RWPE1 (cell line): ENCODE data around the gene TENM4.

Experiments
- CTCF ChIA-PET: fragments of 350-600 bp; sonication (Branson Sonifier 250); formaldehyde crosslinking; extraction: SDS; loops from one replicate; lab custom pipeline; 2021; lab: Yijun Ruan, JAX
- POLR2A ChIA-PET: fragments of 400-600 bp; formaldehyde crosslinking; extraction: SDS; loops from one replicate; lab custom pipeline; 2020; ENCODE audit warnings: antibody characterized with exemption; ENCODE audit not compliant: low non-redundant PET; lab: Yijun Ruan, JAX
- DNase-seq: peaks from one replicate; pipeline ENCODE4 v3.0.0; 2012; ENCODE audit warnings: low spot score
- H3K27ac ChIP-seq: fragments of 450-650 bp; 2 replicates; pipeline ENCODE4 v1.5.1; 2017
- TF ChIP-seq, protein P1 (sequence below): fragments of 450-650 bp; conservative IDR thresholded peaks from 2 replicates; pipeline ENCODE4 v1.5.1; 2017; ENCODE audit warnings: low read depth, mild to moderate bottlenecking

The TENM4 gene

DNA sequence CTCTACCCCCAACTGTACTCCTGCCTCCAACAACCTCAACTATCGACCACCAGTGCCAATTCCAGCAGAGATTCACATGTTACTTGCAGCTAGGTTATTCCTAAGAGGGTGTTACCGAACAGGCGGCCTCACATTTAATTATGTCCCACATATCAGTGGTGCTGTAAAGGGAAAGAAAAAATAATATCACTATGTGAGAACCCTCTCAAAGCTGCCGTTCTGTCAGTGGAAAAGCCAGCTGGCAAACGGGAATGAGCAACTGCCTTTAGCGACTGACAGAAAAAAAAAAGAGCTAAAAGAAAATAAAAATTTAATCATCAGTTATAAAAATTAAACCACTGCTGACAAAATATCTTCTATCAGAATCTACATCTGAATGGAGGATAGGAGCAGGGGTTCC, 595.3 kb downstream of the TENM4 start:
- TF ChIP-seq, protein P1, sequence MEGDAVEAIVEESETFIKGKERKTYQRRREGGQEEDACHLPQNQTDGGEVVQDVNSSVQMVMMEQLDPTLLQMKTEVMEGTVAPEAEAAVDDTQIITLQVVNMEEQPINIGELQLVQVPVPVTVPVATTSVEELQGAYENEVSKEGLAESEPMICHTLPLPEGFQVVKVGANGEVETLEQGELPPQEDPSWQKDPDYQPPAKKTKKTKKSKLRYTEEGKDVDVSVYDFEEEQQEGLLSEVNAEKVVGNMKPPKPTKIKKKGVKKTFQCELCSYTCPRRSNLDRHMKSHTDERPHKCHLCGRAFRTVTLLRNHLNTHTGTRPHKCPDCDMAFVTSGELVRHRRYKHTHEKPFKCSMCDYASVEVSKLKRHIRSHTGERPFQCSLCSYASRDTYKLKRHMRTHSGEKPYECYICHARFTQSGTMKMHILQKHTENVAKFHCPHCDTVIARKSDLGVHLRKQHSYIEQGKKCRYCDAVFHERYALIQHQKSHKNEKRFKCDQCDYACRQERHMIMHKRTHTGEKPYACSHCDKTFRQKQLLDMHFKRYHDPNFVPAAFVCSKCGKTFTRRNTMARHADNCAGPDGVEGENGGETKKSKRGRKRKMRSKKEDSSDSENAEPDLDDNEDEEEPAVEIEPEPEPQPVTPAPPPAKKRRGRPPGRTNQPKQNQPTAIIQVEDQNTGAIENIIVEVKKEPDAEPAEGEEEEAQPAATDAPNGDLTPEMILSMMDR: no peak
- ChIA-PET POLR2A (no interaction called here), CTCF (no interaction called here)
- no peak for DNase-seq
- no peak overlapping the region for H3K27ac ChIP-seq

DNA sequence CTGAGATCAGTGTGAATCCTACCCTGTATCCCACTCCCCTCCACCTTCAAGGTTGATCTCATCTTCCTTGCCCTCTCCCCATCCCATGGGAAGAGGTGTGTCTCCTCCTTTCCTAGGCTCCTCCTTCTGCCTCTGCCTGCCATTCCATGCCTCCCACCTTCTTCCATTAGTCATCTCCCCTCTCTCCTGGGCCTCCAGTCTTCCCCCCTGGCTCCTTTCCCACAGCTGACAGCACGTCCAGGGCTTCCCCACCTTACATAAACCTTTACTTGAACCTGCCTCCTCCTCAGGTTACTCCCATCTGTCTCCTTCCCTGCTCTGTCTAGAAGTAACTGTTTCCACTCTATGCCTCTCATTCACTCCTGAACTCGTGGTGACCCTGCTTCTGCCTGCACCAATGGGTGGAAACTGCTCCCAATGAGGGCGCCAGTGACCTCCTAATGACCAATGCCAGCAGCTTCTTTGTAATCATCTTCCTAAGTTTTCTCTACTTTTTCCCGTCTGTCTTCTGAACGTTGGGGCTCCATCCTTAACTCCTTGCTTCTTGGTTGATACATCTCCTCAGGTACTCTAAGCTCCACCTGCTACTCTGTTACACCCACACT, 599.3 kb downstream of the TENM4 start:
- DNase-seq: peak; percentile 5
- ChIA-PET POLR2A (no interaction called here), CTCF (no interaction called here)
- TF ChIP-seq, protein P1: no peak
- no peak overlapping the region for H3K27ac ChIP-seq

DNA sequence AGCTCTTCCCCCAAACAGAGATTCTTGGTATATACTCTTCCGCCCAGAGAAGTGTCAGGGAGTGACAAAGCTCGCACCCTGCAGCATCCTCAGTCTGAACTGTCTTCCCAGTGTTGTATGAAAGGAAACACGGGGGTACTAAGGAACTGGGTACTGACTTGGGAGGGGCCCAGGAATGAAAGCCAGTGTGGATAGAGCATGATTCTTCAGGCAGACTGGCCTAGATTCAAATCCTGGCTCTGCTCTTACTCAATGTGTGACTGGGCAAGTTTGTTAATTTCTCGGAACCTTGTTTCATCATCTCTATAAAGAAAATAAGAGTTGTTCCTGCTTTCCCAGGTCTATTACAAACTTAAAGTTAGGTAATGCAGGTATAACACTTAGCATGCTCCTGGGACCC, 600.2 kb downstream of the TENM4 start:
- TF ChIP-seq, protein P1: no peak
- ChIA-PET CTCF (no interaction called here), POLR2A (no interaction called here)
- DNase-seq: no peak
- H3K27ac ChIP-seq: no peak overlapping the region

DNA sequence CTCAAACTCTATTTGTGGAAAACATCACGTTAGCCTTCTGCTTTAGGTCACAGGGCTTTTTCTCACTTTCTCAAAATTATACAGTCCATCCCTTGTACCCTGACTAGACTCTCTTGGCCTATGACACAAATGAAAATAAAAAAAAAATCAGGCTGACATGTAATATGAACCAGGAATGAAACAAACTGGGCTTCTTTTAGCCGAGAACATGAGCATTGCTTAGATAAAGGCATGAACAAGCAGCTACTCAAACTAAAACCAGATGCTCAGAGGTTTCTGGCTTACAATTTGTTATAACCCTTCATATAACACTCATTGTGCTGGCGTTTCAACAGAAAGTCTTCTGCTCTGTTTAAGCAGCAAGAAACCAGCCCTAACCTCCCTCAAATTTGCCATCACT, 600.6 kb downstream of the TENM4 start:
- POLR2A ChIA-PET: interaction anchor here (0.5 kb wide), 1 partner anchor 186 kb away, joined by 3 read pairs; no protein-coding TSS in a partner anchor
- no peak for DNase-seq
- no peak overlapping the region for H3K27ac ChIP-seq
- TF ChIP-seq, protein P1: no peak
- CTCF ChIA-PET: interaction anchor here (0.7 kb wide), 1 partner anchor 649 kb away, joined by 3 read pairs; no protein-coding TSS in a partner anchor

DNA sequence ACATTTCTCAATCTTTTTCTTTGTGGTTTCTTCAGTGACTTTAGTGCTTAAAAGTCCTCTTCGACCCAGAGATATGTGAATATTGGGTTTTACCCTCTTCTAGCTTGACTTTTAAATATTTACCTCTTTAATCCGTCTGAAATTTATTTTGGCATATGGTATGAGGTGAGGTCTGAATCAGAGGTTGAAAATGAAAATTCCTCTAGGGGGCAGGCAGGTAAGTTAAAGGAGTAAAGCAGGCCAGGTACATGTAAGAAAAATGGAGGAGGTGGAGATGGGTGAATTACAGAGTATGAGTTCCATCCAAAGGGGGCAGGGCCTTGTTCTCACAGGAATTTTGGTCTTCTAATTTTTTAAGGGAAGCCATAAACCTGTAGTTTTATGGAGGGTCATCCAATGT, 602.4 kb downstream of the TENM4 start:
- ChIA-PET POLR2A (no interaction called here), CTCF (interaction anchor here (0.8 kb wide), 1 partner anchor 9 kb away, joined by 3 read pairs; no protein-coding TSS in a partner anchor)
- no peak overlapping the region for H3K27ac ChIP-seq
- TF ChIP-seq, protein P1: no peak; the same call in 1 of the 2 replicates
- DNase-seq: peak; percentile 13

DNA sequence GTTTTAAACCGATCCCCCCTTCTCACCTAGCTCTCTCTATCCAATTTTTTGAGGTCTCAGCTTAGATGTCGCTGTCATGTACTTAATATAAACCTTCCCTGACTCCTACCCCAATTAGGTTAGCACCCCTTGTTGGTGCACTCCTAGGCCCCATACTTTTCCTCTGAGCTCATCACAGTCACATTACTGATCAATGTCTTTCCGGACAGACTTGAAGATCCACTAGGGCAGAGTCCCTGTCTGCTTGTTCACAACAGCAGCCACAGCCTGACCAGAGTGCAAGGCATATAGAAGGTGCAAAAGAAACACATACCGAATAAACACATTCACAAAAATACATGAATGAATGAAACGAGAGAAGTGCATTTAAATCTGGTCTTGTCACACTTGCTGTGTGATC, 605.2 kb downstream of the TENM4 start:
- TF ChIP-seq, protein P1: no peak
- ChIA-PET POLR2A (no interaction called here), CTCF (no interaction called here)
- no peak overlapping the region for H3K27ac ChIP-seq
- DNase-seq: no peak
